Fibroblast of villous mesenchyme (primary cell): ENCODE data around the gene HDAC11. TPM values are rescaled to one million over a fixed set of nuclear protein-coding genes. Genes with fewer than 3 reads are reported as not detected.
A peak's percentile ranks its signal among the peaks of the same experiment; 100 is the strongest.

ENCODE experiments used
- DNase-seq: peaks from one replicate; pipeline ENCODE4 v3.0.0-alpha.2; 2010; ENCODE audit warnings: low read depth
- H3K4me3 ChIP-seq: 2 replicates; pipeline ENCODE4 v1.5.1; 2011; ENCODE audit warnings: low read depth, mild to moderate bottlenecking, low read length
- CTCF ChIP-seq: IDR thresholded peaks from 2 replicates; pipeline ENCODE4 v1.5.1; 2012; ENCODE audit warnings: low read depth, mild to moderate bottlenecking, low read length; ENCODE audit not compliant: insufficient read depth
- total RNA-seq: library from RNA; depleted of rRNA; stranded (reverse); fragments of >200 nt; gene quantifications from 2 replicates; pipeline ENCODE4 v1.2.3, GENCODE V29; 2012

Gene HDAC11
- total RNA-seq, 1 donor = 9.5 TPM

GRCh38 chr3:13472286-13472685, 7.8 kb upstream of the HDAC11 start:
- TF ChIP-seq CTCF = no peak
- no peak for DNase-seq
- H3K4me3 ChIP-seq = no peak overlapping the region

- no peak for DNase-seq
- no peak overlapping the region for H3K4me3 ChIP-seq
- TF ChIP-seq CTCF = no peak
These were observed 7.1 kb upstream of the HDAC11 start for GRCh38 chr3:13473020-13473419.

GRCh38 chr3:13474021-13474420, 6.1 kb upstream of the HDAC11 start:
- TF ChIP-seq CTCF = no peak
- H3K4me3 ChIP-seq = no peak overlapping the region
- DNase-seq = no peak

- no peak for TF ChIP-seq CTCF
- no peak for DNase-seq
- no peak overlapping the region for H3K4me3 ChIP-seq
These were observed 5.3 kb upstream of the HDAC11 start for GRCh38 chr3:13474776-13475303.

- no peak overlapping the region for H3K4me3 ChIP-seq
- DNase-seq = no peak
- TF ChIP-seq CTCF = no peak
These were observed 4.1 kb upstream of the HDAC11 start for GRCh38 chr3:13475871-13476590.

- TF ChIP-seq CTCF = no peak
- no peak for DNase-seq
These were observed 2.2 kb upstream of the HDAC11 start for GRCh38 chr3:13477943-13478342.

GRCh38 chr3:13479332-13479581, 849 bp upstream of the HDAC11 start:
- no peak for TF ChIP-seq CTCF
- DNase-seq = no peak
- peak overlapping the region; percentile 76 for H3K4me3 ChIP-seq

More at GRCh38 chr3:13477943-13478342, 2.2 kb upstream of the HDAC11 start:
- H3K4me3 ChIP-seq = no peak overlapping the region
